ENCODE measurements around the gene KIF26A.
"Not testable (repeated sequence)": the region's sequence is repeated elsewhere in the genome, so short reads cannot be mapped to it uniquely, and the experiment has no call there.

The KIF26A gene

GRCh38 chr14:104224506-104225277 is 86.3 kb downstream of the KIF26A start:
- Histone ChIP-seq H3K36me3 (ENCODE audit: low read length) (no peaks in the 10 kb centered on the region), H3K9me3 (ENCODE audit: insufficient read depth, low read length) (no peaks in the 10 kb centered on the region), H3K9ac (ENCODE audit: low read length) (no peak overlapping the region), H3K79me2 (ENCODE audit: insufficient read depth, low read length) (no peaks in the 10 kb centered on the region), H3K4me3 (ENCODE audit: insufficient read depth, low read length, poor library complexity, severe bottlenecking) (no peak overlapping the region), H3F3A (ENCODE audit: insufficient read depth) (no peaks in the 10 kb centered on the region), H3K4me2 (ENCODE audit: low read depth, low read length, poor library complexity, severe bottlenecking) (no peak overlapping the region), H2AFZ (ENCODE audit: low read depth, low read length, severe bottlenecking) (no peak overlapping the region), H3K27me3 (ENCODE audit: low read length) (no peaks in the 10 kb centered on the region), H4K20me1 (ENCODE audit: low read depth, low read length) (no peaks in the 10 kb centered on the region), H3K9me2 (replicated peaks; ENCODE audit: insufficient read depth, low read length) (no peaks in the 10 kb centered on the region), H3K27ac (ENCODE audit: low read depth, low read length) (no peak overlapping the region)
- no peak for TF ChIP-seq EZH2phosphoT487 (conservative IDR thresholded peaks at IDR 0.05; ENCODE audit: low read length)
- TF ChIP-seq CTCF (IDR thresholded peaks at IDR 0.05; ENCODE audit: insufficient read depth, low read length, poor library complexity, severe bottlenecking), result peak; percentile 76

GRCh38 chr14:104225278-104226190 is 87.1 kb downstream of the KIF26A start:
- H4K20me1 ChIP-seq (ENCODE audit: low read depth, low read length); H3K9ac ChIP-seq (ENCODE audit: low read length); H3K4me3 ChIP-seq (ENCODE audit: insufficient read depth, low read length, poor library complexity, severe bottlenecking); H3K9me3 ChIP-seq (ENCODE audit: insufficient read depth, low read length); H3K9me2 ChIP-seq (replicated peaks; ENCODE audit: insufficient read depth, low read length); H3K36me3 ChIP-seq (ENCODE audit: low read length); H3K27ac ChIP-seq (ENCODE audit: low read depth, low read length); H3F3A ChIP-seq (ENCODE audit: insufficient read depth); H3K27me3 ChIP-seq (ENCODE audit: low read length); H3K4me2 ChIP-seq (ENCODE audit: low read depth, low read length, poor library complexity, severe bottlenecking); H2AFZ ChIP-seq (ENCODE audit: low read depth, low read length, severe bottlenecking); H3K79me2 ChIP-seq (ENCODE audit: insufficient read depth, low read length): not testable (repeated sequence)

GRCh38 chr14:104226421-104227383 is 88.3 kb downstream of the KIF26A start:
- Histone ChIP-seq H3K79me2 (ENCODE audit: insufficient read depth, low read length) (no peaks in the 10 kb centered on the region), H3K9me2 (replicated peaks; ENCODE audit: insufficient read depth, low read length) (no peaks in the 10 kb centered on the region), H3K27me3 (ENCODE audit: low read length) (no peaks in the 10 kb centered on the region), H3K9me3 (ENCODE audit: insufficient read depth, low read length) (no peaks in the 10 kb centered on the region), H3K27ac (ENCODE audit: low read depth, low read length) (no peak overlapping the region), H3F3A (ENCODE audit: insufficient read depth) (no peaks in the 10 kb centered on the region), H3K4me2 (ENCODE audit: low read depth, low read length, poor library complexity, severe bottlenecking) (no peak overlapping the region), H3K4me3 (ENCODE audit: insufficient read depth, low read length, poor library complexity, severe bottlenecking) (no peak overlapping the region), H3K36me3 (ENCODE audit: low read length) (no peaks in the 10 kb centered on the region), H4K20me1 (ENCODE audit: low read depth, low read length) (no peaks in the 10 kb centered on the region), H2AFZ (ENCODE audit: low read depth, low read length, severe bottlenecking) (no peak overlapping the region), H3K9ac (ENCODE audit: low read length) (no peak overlapping the region)
- TF ChIP-seq CTCF (IDR thresholded peaks at IDR 0.05; ENCODE audit: insufficient read depth, low read length, poor library complexity, severe bottlenecking), result no peak
- no peak for TF ChIP-seq EZH2phosphoT487 (conservative IDR thresholded peaks at IDR 0.05; ENCODE audit: low read length)
